Fibroblast of mammary gland (primary cell): ENCODE results near the gene IL23R.

Source experiments
- DNase-seq: peaks from one replicate; pipeline ENCODE4 v3.0.0-alpha.2; 2010; ENCODE audit warnings: low read depth
- H3K4me3 ChIP-seq: 2 replicates; pipeline ENCODE4 v1.5.1; 2011; ENCODE audit warnings: low read depth, mild to moderate bottlenecking, low read length, moderate library complexity; ENCODE audit not compliant: control insufficient read depth
- TF ChIP-seq, protein P1 (sequence below): conservative IDR thresholded peaks from 2 replicates; pipeline ENCODE4 v1.5.1; 2011; ENCODE audit warnings: low read depth, low read length, inconsistent platforms; ENCODE audit not compliant: control insufficient read depth, insufficient read depth

Gene IL23R

DNA sequence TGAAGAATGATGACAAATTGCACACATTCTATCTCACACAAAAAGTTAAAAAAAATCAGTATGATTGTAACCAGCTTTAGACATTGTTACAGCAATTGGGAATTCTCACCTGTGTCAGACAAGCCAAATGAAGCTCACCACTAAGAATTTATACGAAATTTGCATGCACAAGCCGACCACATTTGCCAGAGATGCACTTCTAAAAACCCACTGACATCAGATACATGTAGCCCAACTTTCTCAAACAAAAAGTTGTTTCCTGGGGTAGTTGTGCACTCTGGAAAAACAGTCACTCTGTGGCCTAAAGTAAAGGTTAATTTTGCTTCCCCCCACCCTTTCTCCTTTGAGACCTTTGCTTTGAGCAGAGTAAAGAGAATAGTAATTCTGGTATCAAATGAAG, 73.5 kb downstream of the IL23R start:
- DNase-seq: no peak
- TF ChIP-seq, protein P1, sequence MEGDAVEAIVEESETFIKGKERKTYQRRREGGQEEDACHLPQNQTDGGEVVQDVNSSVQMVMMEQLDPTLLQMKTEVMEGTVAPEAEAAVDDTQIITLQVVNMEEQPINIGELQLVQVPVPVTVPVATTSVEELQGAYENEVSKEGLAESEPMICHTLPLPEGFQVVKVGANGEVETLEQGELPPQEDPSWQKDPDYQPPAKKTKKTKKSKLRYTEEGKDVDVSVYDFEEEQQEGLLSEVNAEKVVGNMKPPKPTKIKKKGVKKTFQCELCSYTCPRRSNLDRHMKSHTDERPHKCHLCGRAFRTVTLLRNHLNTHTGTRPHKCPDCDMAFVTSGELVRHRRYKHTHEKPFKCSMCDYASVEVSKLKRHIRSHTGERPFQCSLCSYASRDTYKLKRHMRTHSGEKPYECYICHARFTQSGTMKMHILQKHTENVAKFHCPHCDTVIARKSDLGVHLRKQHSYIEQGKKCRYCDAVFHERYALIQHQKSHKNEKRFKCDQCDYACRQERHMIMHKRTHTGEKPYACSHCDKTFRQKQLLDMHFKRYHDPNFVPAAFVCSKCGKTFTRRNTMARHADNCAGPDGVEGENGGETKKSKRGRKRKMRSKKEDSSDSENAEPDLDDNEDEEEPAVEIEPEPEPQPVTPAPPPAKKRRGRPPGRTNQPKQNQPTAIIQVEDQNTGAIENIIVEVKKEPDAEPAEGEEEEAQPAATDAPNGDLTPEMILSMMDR: no peak
- H3K4me3 ChIP-seq: no peak overlapping the region

DNA sequence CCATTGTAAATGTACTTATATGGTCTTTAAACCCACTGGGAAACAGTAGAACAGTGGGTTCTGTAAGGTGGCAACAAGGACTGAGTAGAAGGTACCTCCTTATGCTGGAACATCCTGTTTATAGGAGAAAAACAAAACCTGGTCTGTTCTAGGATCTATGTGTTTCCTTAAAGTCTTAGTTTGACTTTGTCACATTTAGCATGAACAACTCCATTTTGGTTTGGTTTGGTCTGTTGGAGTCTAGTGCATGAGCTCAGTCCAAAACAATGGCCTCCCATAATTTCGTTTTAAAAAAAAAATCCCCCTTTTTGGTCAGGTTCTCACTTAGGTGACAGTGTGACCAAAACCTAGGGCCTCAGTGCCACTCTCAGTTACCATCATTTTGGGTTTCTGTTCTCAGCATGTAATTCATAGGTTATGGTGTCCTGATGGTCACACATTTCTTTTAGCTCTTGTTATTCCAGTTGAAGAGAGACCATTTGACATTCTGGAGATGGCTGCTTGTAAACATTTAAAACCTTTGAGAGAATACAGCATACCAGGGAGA, 75.0 kb downstream of the IL23R start:
- H3K4me3 ChIP-seq: no peak overlapping the region
- TF ChIP-seq, protein P1: no peak
- DNase-seq: no peak

DNA sequence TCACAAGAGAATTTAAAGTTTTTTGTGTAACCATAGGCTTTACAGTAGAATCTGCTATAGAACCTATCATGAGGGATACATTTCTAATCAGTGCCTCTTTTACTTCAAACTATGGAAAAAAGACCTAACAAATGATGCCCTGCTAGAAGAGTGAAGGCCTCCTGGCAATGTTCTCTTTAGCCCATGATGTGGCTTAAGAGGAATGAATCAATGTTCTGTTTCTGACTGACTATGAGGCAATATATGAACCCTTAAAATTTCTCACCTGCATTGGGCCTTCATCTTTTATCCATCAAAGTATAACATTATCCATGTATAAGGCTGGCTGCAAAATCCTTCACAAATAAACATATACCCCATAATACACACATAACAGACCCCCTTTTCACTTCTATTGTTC, 75.8 kb downstream of the IL23R start:
- no peak for DNase-seq
- H3K4me3 ChIP-seq: no peak overlapping the region
- TF ChIP-seq, protein P1: no peak

DNA sequence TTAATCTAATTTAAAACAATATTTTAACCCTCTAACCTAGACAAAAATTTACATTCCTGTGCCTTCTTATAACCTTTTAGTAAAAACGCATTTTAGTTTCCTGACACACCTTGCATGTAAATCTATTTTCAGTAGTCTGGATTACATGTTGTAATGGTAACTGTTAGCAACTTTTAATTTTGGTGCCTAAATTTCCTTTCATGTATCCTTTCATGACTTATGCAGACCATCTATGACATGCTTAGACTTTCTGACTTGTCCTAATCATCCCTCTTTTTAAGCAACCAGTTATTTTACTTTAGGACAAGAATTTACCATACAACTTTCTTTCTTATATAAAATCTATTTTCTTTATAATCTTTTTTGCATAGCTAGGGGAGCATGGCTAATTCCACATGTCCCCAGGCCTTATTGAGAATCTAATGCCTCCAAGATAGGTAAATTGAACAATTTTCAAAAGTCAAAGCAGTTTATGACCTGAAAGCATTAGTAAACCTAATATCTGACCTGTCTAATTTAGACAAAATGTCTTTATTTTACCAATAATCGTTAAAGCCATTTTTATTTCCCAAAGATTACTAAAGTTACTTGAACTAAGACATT, 83.9 kb downstream of the IL23R start:
- TF ChIP-seq, protein P1: no peak
- no peak overlapping the region for H3K4me3 ChIP-seq
- DNase-seq: peak; percentile 15

DNA sequence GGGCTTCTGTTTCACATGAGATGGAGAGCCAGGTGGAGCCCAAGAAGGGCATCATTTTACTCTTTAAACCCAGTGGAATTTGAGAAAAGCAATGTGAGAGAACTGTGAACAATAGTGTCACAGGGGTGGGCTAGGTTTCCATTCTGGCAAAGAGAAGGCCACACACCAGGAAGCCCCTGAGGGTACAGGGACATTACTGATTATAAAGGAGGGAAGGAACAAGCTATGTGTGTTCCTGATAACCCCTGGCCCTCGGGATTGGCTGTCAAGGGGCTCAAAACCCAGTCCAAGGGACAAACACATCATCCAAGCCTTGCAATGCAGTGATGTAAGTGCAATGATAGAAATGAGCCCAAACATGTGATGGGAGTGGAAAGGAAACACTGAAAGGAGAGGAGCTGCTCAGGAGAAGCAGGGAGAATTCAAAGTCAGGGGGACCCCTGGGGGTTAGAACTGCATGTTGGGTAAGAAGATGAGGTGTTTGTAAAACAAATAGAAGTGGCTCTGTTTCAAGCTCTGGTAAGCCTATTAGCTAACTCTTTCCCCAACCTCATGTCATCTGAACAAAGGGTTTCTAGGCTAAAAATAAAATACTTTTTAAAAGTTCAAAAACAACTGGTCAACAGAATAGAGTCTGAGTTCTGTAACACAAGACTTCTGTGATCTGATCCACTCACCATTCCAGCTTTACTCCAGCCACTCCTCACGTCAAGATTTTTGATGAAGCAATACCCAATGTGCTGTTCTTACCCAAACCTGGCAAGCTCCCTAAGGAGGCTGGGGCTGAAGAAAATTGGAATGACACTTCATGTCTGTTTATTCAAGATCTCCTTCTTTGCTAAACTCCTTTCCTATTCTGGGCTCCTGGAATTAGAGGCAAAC, 90.3 kb downstream of the IL23R start:
- no peak overlapping the region for H3K4me3 ChIP-seq
- peak; percentile 36 for DNase-seq
- TF ChIP-seq, protein P1: no peak

DNA sequence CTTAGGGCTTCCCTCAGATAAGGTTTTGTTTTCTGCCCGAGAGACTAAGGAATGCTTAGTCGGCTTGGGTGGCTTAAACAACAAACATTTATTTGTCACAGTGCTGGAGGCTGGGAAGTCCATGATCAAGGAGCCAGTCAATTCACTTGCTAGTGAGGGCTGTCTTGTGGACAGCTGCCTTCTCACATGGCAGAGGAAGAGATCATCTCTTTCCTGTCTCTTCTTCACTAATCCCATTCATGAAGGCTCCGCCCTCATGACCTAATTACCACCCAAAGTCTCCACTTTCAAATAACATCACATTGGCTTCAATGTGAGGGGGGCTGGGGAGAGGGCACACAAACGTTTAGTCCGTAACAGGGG, 90.9 kb downstream of the IL23R start:
- H3K4me3 ChIP-seq: no peak overlapping the region
- TF ChIP-seq, protein P1: no peak
- no peak for DNase-seq

DNA sequence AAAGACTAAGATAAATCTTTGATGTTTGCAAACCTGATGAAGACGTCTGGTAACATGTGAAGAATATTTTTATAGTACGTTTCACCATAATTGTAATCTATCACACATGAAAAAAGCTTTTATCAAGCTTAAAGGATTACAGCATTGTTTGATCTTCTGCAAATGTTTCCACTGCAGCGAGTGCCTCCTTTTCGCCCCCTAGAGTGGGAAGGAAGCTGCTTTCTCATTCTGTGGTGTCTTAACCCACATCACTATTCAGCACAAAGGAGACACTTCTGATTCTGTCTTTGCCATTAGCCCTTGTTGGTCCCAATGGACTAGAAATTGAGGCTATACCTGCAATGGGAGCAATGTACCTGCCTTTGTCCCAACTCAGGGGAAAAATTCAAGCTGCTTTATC, 95.4 kb downstream of the IL23R start:
- DNase-seq: no peak
- TF ChIP-seq, protein P1: peak; percentile 38
- H3K4me3 ChIP-seq: no peak overlapping the region
